SK-N-SH treated with all-trans-retinoic acid at 6 μM for 48 hours (cell line): Measurements from ENCODE around the gene HOXB4.

Experiments used
- ZC3H10 ChIP-seq: fragments of 250-450 bp; sonication (Bioruptor Pico); IDR thresholded peaks from 2 replicates; pipeline ENCODE4 v1.5.1; 2021; ENCODE audit warnings: mild to moderate bottlenecking, moderate library complexity
- ZFP3 ChIP-seq: fragments of 250-450 bp; sonication (Bioruptor Pico); IDR thresholded peaks from 2 replicates; pipeline ENCODE4 v1.5.0; 2020; ENCODE audit warnings: mild to moderate bottlenecking, moderate library complexity
- ZNF8 ChIP-seq: fragments of 450-650 bp; formaldehyde crosslinking; IDR thresholded peaks from 2 replicates; pipeline ENCODE4 v1.5.0; 2020; ENCODE audit warnings: mild to moderate bottlenecking, moderate library complexity

- TF ChIP-seq ZC3H10 (CRISPR knock-in tag) = no peak
- TF ChIP-seq ZNF8 (CRISPR knock-in tag) = no peak
- TF ChIP-seq ZFP3 (CRISPR knock-in tag) = no peak
These were observed 13.9 kb upstream of the HOXB4 start for GRCh38 chr17:48592057-48592514.
